AG09319 (cell line): ENCODE results near the gene CLIC5.
A peak's percentile ranks its signal among the peaks of the same experiment; 100 is the strongest.
"Not testable (repeated sequence)": the region's sequence is repeated elsewhere in the genome, so short reads cannot be mapped to it uniquely, and the experiment has no call there.

Experiments
- DNase-seq: peaks from one replicate; pipeline ENCODE4 v3.0.0-alpha.2; 2010; ENCODE audit warnings: low read depth; ENCODE audit errors: extremely low read depth
- TF ChIP-seq, protein P1 (sequence below): IDR thresholded peaks from 2 replicates; pipeline ENCODE4 v1.5.1; 2011; ENCODE audit warnings: low read depth, mild to moderate bottlenecking, inconsistent platforms, low read length, moderate library complexity

Gene CLIC5

DNA sequence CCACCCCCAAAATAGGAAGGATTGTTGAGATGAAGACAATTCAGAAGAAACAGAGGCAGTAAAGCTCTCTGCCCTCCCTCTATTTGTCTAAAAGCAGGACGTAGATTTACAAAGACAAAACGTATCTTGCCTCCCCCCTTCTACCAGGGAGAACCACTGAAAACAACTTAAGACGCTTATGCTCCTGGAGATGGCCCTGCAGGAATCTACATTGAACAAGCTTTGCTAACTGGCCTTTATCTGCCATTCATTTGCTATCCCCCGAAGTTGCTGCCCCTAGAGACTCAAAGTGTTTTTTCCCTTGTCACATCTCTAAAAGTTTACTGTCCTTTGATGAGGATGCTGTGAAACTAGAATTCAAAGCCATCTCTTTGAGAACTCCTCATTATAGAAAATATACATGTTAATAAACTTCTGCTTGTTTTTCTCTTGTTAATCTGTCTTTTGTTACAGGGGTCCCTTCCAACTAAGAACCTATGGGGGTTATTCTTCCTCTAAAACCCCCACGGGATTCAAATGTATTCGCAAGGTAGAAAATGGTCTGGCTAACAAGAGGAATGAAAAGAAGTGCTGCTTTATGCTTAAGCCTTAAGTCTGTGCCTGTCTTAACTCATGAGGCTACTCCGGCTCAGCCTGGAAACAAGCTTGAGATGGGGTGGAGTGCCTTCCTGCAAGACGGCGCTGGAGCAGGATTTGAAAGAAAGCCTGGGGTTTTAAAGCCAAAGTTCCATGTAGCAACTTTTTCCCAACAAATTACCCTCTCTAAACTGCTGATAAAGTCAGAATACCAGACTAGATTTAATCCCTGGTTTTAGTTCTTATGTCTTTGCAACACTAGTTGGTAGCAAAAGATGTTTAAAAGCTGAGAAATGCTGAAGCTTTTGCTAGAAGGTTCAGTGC lies 88.0 kb downstream of the CLIC5 start:
- TF ChIP-seq, protein P1, sequence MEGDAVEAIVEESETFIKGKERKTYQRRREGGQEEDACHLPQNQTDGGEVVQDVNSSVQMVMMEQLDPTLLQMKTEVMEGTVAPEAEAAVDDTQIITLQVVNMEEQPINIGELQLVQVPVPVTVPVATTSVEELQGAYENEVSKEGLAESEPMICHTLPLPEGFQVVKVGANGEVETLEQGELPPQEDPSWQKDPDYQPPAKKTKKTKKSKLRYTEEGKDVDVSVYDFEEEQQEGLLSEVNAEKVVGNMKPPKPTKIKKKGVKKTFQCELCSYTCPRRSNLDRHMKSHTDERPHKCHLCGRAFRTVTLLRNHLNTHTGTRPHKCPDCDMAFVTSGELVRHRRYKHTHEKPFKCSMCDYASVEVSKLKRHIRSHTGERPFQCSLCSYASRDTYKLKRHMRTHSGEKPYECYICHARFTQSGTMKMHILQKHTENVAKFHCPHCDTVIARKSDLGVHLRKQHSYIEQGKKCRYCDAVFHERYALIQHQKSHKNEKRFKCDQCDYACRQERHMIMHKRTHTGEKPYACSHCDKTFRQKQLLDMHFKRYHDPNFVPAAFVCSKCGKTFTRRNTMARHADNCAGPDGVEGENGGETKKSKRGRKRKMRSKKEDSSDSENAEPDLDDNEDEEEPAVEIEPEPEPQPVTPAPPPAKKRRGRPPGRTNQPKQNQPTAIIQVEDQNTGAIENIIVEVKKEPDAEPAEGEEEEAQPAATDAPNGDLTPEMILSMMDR: no peak
- DNase-seq: no peak

DNA sequence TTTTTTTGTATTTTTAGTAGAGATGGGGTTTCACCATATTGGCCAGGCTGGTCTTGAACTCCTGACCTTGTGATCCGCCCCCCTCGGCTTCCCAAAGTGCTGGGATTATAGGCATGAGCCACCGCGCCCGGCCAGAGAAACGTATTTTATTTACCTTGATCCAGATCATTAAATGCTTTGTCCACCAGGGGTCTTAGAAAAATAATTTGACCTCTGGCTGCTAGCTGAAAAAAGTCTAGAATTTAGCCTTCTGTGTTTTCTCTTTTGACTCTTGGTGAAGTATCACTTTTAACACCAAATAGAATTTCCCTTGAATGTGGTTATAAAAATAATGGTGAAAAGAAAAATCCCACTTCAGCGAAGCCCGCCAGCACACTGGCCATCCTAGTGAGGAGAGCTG lies 89.2 kb downstream of the CLIC5 start:
- DNase-seq: not testable (repeated sequence)

DNA sequence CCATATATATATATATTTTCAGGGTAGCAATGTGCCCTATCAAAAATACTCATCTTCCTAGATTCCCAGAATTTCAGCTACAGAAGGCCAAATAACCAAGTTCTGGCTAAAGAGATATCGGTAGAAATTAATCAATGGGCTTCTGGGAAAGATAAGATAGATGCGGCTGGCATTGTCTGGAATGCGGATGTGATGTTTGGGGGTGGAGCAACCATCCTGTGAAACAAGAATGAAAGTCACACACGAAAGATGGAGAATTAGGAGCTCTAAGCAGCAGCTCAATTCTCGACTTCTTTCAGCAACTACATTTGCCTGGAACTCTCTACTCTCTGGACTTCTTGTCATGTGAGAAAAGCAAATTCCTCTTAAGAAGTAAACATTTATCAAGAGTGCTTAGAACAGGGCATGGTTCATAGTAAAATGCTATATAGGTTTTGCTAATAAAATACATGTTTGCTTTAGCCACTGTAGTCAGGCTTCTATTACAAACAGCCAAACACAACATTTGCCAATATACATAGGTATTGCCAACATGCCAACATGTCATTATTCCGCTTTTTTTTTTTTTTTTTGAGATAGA lies 90.8 kb downstream of the CLIC5 start:
- TF ChIP-seq, protein P1: no peak
- DNase-seq: no peak

DNA sequence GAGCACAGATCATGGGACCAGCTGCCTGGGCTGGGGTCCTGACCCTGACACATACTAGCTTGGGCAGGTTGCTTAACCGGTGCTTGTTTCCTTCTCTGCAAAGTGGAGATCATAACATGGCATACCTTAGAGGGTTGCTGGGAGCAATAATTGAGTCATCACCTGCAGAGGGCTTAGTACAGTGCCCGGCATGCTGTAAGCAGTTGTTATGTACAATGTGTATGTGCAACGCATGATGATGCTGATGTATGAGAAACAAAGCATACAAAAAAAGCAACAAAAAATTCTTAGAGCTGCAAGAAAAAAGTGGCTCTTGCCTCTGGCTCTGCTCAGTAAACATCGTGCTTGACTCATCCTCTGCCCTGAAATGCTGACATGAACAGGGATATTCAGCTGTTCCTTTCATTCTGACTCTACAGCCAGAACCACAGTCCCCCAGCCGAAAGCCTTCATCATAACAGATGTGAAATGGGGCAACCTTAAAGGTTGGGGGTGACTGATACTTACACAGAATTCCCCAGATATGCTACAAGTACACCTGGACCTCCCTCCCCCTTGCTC lies 91.7 kb downstream of the CLIC5 start:
- no peak for DNase-seq

DNA sequence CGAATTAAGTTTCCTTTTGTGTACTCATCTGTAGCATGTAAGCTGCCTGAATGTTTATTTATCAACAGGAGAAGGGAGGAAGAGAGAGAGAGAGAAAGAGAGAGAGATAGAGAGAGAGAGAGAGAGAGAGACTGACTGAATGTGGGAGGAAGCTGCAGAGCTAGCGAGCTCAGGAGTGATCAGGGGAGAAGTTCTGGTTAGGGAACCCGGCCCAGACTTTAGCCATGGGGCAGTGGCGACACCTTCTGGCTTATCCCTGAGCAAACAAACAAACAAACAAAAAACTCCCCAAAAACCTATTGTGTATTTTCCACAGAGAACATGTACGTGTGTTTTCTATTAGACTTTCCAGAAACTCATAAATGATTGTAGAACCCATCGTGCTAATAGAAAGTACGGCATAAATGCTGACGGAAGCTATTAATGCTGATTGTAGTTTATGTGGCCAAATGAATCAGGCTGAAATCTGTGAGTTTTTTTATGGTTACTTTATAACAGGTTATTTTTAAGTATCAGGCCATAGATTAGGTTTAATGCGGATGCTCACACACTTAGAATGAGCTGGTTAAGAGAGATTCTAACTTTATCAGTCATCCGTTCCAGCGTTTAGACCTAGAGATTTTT lies 92.8 kb downstream of the CLIC5 start:
- peak; percentile 81 for DNase-seq
- TF ChIP-seq, protein P1: peak; percentile 88

More for the DNA sequence above, 91.7 kb downstream of the CLIC5 start:
- TF ChIP-seq, protein P1: no peak

DNA sequence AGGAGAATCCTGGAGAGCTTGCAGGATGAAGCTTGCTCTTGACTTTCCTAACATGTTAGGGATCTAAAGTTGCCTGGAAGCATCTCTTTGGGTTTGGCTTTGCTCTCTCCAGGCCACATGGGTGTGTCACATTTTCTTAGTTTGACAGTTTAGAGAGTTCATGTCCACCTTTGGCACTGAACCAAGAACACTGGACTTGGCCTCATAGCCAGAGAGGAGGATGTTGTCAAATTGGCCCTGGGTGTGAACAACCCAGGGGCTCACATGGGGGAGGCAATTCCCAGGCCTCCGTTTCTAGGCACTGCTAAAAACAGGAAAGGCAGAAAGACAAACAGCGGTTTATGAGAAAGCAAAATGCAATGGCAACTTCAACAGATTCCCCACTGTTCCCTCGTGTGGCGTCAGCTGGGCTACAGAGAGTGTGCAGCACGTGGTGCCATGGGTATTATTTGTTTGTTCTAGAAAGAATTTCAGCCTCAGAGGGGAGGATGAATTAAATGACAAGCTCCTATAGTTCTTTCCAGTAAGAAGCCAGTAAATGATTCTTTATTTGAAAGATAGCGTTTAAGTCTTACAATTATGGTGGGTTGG lies 93.9 kb downstream of the CLIC5 start:
- no peak for DNase-seq
- TF ChIP-seq, protein P1: no peak

DNA sequence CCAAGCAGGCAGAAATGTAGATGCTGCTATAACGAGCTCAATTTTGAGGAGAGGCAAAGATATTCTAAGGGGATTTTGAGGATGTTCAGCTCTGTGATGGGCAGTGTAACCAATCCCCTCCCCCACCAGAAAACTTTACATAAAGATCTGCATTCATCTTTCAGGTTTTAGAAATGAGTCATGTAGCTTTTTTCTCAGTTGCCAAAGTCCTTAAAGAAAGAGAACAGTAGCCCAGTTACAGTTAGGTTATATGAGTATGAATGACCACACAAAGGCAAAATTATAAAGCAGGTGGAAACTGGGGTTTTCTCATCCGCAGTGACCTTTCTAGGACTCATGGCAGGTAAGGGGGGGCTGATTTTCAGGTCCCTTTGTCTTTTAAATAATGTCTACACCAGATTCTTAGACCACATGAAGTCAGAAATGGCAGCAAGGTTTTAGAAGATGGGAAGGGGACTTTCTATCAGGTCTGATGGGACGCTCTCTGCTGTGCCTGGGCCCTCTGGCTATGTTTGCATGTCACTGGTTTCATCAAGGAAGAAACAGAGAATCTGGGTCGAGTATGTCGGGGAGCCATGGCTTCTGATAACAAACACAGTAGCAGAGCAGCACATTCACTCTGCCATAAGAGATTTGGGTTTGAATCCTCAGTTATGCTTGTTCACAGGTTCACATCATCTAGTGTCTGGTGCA lies 94.7 kb downstream of the CLIC5 start:
- no peak for DNase-seq
- TF ChIP-seq, protein P1: no peak
